Activated T-cell treated with anti-CD3 and anti-CD28 coated beads for 24 hours (primary cell): ENCODE results near the gene STUB1.

Experiments used
- DNase-seq: peaks from one replicate; pipeline ENCODE4 v3.0.0-alpha.2; 2020; ENCODE audit warnings: low read depth

Gene STUB1

GRCh38 chr16:644556-644955, 35.7 kb upstream of the STUB1 start:
- no peak for DNase-seq

- DNase-seq, result no peak
Measured at GRCh38 chr16:645852-646678, 34.1 kb upstream of the STUB1 start.

GRCh38 chr16:646679-647172, 33.5 kb upstream of the STUB1 start:
- no peak for DNase-seq

DNA sequence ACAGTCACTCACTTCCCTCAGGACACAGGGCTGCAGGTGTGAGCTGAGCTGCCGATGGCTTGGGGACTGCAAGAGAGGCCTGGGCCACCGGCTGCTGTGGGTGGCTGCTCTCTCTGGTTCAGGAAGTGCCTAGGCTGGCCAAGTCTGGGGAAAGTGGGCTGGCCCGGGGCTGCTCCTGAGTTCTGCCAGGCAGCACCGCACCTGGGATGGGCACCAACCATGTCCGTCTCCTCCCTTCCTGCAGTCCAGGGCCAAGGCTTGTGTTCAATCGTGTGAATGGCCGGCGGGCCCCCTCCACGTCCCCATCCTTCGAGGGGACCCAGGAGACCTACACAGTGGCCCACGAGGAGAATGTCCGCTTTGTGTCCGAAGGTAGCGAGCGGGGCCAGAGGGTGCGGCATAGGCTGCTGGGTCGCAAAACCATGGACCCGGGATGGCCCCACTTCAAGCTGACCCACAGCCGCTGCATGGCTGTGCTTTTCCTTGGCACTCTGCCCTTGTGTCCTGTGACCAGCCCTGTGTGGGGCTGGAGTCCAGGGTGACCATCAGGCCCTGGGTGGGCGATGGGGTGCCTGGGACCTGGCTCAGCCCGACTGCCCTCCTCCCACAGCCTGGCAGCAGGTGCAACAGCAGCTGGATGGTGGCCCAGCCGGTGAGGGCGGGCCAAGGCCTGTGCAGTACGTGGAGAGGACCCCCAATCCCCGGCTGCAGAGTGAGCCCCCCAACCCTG, 32.9 kb upstream of the STUB1 start:
- DNase-seq, result no peak

GRCh38 chr16:648071-648780, 32.0 kb upstream of the STUB1 start:
- no peak for DNase-seq

GRCh38 chr16:648781-649589, 31.2 kb upstream of the STUB1 start, which contains the start of gene WDR90:
Gene WDR90 (plus strand): TSS chr16:649365. CDS start chr16:649417, 52 bp downstream.
- DNase-seq, result peak; percentile 91

GRCh38 chr16:649631-650030, 30.6 kb upstream of the STUB1 start:
- DNase-seq, result no peak

DNA sequence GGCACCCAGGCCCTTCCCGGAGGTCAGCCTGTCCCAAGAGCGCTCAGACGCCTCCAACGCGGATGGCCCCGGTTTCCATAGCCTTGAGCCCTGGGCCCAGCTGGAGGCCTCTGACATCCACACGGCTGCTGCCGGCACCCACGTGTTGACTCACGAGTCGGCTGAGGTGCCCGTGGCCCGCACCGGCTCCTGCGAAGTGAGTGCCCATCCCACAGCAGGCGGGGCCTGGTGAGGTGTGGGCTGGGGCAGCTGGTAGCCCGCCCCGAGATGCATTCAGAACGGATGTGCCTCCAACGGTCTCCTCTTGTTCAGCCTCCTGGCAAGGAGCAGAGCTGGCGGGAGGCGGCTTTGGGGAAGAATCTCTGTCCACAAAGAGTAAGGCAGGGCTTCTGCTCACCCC, 28.4 kb upstream of the STUB1 start:
- no peak for DNase-seq

DNA sequence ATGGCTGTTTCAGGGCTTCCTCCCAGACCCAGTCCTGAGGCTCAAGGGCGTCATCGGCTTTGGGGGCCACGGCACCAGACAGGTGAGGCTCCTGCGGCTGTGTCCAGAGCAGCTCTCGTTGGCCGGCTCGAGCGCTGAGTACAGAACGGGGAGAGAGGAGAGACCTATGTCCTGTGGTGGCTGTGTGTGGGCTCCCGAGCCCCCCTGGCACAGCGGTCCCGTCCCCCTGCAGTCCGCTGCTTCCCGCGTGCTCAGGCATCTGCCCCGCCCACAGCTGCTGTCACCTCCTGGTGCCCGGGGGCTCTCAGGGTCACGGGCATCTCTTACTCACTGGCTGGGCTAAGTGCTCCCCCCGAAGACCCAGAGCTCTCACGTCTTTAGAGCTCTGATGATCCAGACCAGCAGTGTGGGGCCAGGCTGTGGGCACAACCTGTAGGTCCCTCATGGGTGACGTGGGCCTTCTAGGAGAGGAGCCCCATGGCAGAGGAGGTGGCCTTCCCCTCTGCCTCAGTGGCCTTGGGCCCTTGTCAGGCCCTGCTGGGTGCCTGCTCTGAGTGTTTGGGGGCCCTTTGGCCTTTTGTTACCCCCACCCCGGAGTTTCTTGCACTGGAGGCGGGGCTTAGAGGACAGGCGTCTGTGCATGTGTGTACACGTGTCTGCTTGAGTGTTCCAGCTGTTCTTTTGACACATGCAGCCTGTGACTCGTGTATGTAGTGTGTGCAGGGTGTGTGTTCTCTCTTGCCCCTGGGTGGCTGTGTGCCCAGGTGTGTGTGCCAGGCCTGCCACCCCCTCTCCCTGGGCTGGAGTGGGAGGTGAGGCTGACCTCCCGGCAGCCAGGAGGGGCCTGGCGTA, 27.5 kb upstream of the STUB1 start:
- DNase-seq, result no peak

GRCh38 chr16:654034-654433, 26.2 kb upstream of the STUB1 start:
- no peak for DNase-seq

GRCh38 chr16:657487-657886, 22.7 kb upstream of the STUB1 start:
- DNase-seq, result no peak

DNA sequence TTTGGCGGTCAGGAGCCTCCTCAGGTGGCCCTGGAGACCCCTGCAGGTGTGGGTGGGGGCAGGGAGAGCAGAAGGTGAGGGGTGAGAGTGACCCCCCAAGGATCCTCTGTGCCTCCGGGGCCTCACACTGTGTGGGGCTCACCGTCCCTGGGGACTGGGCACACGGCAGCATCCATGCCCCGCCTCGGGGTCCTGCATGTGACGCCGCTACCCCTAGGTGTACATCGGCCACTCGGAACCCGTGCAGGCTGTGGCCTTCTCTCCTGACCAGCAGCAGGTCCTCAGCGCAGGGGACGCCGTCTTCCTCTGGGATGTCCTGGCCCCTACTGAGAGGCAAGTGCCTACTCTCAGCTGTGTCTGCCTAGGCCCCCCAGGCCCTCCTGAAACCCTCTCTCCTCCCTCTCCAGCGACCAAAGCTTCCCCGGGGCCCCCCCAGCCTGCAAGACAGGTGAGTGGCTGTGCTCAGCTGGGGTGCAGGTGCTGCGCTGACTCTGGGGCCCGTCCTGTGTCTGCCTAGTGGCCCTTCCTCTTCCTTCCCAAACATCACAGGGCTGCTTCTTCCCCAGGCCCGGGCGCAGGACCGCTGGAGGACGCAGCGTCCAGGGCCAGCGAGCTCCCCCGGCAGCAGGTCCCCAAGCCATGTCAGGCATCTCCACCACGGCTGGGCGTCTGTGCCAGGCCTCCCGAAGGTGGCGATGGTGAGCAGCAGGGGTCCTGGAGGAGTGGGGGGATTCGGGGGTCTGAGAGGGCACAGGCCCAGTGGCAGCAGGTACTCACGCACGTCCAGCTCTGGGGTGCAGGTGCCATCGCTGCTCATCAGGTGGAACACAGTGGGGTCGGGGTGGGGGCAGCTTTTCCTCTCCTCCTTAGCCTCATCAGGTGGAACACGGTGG, 21.3 kb upstream of the STUB1 start:
- no peak for DNase-seq

DNA sequence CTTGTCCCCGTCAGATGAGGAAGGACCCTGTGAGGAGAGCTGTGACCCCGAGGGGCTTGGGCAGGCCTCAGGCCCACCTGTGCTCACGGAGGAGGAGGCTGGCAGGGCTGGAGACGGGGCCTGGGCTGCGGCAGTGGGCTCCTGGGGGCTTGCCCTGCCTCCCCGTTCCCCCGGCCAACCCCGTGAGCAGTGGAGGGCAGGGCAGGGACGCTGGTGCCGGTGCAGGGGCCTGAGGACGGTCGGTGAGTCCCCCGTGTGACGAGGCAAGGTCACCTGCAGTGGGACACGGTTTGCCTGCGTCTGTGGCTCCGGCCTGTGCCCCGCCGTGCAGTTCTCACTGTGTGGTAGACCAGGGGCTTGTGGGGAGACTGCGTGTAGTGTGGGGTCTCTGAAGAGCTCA, 20.6 kb upstream of the STUB1 start:
- DNase-seq, result no peak

DNA sequence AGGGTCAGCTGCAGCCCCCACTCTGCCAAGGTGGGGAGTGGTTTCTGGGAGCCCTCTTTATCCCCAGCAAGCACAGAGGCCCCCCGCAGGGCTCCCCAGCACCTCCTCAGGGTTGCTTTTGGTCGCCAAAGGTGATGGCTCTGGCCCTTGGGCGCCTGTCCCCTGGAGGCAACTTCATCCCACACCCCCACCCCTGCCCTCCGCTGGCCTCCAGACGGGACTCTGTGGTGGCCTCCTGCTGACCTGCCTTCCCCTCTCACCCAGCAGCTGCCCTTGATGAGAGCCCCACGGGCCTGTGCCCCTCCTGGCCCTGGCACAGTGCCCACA, 20.1 kb upstream of the STUB1 start:
- no peak for DNase-seq

- no peak for DNase-seq
Measured at GRCh38 chr16:660459-661183, 19.6 kb upstream of the STUB1 start.

DNA sequence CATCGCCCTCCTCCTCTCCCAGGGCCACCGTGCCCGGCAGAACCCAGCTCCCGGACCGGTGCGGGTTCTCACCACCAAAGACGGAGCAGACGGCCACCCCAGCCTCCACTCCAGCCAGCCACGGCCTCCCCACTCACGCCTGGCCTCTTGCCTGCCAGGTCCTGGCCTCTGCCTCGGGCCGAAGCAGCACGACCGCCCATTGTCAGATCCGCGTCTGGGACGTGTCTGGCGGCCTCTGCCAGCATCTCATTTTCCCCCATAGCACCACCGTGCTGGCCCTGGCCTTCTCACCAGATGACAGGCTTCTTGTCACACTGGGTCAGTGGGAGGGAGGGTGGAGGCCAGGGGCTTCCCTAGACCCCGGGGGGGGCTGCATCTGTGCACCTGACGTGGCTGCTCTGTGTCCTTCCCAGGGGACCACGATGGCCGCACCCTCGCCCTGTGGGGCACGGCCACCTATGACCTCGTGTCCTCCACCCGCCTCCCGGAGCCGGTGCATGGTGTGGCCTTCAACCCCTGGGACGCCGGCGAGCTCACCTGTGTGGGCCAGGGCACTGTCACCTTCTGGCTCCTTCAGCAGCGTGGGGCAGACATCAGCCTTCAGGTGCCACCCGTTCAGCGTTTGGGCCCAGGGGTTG, 18.9 kb upstream of the STUB1 start:
- no peak for DNase-seq

- no peak for DNase-seq
Measured at GRCh38 chr16:662095-662494, 18.1 kb upstream of the STUB1 start.

DNA sequence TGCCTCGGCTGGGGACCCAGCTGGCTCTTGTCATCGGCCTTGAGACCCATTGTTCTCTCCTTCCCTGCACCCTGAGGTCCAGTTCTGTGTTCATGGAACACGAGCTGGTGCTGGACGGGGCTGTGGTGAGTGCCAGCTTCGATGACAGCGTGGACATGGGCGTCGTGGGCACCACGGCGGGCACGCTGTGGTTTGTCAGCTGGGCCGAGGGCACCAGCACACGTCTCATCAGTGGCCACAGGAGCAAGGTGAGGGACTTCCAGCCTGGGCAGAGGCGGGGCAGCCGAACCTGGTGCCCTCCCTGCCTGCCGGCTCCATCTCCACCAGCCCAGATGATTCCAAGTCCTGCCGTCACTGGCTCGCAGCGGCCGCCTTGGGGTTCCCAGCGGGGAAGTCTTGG, 17.6 kb upstream of the STUB1 start:
- no peak for DNase-seq

- no peak for DNase-seq
Measured at GRCh38 chr16:666572-666971, 13.6 kb upstream of the STUB1 start.
